ENCODE data around the gene EIF2D.

EIF2D gene

DNA sequence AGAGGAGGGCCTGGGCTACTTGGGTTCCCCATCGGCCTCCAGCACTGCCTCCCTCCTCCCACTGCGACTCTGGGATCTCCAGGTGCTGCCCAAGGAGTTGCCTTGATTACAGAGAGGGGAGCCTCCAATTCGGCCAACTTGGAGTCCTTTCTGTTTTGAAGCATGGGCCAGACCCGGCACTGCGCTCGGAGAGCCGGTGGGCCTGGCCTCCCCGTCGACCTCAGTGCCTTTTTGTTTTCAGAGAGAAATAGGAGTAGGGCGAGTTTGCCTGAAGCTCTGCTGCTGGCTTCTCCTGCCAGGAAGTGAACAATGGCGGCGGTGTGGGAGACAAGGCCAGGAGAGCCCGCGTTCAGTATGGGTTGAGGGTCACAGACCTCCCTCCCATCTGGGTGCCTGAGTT lies 24.4 kb downstream of the EIF2D start:
- H3K9me3 Mint-ChIP-seq = no peaks in the 10 kb centered on the region
- H3K27me3 Mint-ChIP-seq (ENCODE audit: low read depth, poor library complexity) = peaks cover 3% of the 10 kb centered on the region
- peaks cover 30% of the 10 kb centered on the region for H3K36me3 Mint-ChIP-seq (ENCODE audit: low read depth)
- peak overlapping the region; percentile 95 for H3K27ac Mint-ChIP-seq
- H3K4me1 Mint-ChIP-seq = peaks cover 30% of the 10 kb centered on the region
- no peak overlapping the region for H3K4me3 Mint-ChIP-seq
- no peak for DNase-seq
- TF ChIP-seq, protein P1, sequence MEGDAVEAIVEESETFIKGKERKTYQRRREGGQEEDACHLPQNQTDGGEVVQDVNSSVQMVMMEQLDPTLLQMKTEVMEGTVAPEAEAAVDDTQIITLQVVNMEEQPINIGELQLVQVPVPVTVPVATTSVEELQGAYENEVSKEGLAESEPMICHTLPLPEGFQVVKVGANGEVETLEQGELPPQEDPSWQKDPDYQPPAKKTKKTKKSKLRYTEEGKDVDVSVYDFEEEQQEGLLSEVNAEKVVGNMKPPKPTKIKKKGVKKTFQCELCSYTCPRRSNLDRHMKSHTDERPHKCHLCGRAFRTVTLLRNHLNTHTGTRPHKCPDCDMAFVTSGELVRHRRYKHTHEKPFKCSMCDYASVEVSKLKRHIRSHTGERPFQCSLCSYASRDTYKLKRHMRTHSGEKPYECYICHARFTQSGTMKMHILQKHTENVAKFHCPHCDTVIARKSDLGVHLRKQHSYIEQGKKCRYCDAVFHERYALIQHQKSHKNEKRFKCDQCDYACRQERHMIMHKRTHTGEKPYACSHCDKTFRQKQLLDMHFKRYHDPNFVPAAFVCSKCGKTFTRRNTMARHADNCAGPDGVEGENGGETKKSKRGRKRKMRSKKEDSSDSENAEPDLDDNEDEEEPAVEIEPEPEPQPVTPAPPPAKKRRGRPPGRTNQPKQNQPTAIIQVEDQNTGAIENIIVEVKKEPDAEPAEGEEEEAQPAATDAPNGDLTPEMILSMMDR (IDR thresholded peaks at IDR 0.05) = no peak

DNA sequence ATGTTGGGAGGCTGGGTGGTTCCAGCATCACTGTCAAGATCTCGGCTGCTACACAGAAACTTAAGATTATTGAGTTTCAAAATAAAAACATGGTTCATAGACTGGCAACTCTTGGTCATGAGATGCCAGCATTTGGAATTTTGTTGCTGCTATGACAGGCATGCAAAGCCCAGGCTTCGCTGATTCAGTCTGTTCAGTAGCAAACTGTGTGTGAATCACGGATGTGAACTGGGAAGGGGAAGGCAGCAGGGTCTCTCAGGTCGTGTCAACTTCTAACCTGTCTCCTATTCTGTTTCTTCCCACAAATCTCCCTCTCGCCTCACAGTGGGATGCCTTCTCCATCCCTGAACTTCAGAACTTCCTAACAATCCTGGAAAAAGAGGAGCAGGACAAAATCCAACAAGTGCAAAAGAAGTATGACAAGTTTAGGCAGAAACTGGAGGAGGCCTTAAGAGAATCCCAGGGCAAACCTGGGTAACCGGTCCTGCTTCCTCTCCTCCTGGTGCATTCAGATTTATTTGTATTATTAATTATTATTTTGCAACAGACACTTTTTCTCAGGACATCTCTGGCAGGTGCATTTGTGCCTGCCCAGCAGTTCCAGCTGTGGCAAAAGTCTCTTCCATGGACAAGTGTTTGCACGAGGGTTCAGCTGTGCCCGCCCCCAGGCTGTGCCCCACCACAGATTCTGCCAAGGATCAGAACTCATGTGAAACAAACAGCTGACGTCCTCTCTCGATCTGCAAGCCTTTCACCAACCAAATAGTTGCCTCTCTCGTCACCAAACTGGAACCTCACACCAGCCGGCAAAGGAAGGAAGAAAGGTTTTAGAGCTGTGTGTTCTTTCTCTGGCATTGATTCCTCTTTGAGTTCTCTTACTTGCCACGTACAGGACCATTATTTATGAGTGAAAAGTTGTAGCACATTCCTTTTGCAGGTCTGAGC lies 25.5 kb downstream of the EIF2D start:
- Mint-ChIP-seq H3K36me3 (ENCODE audit: low read depth) (peaks cover 20% of the 10 kb centered on the region), H3K4me3 (no peak overlapping the region), H3K27ac (peak overlapping the region; percentile 95), H3K27me3 (ENCODE audit: low read depth, poor library complexity) (peaks cover 3% of the 10 kb centered on the region), H3K4me1 (peaks cover 30% of the 10 kb centered on the region), H3K9me3 (no peaks in the 10 kb centered on the region)
- no peak for DNase-seq
- TF ChIP-seq, protein P1 (IDR thresholded peaks at IDR 0.05) = no peak

DNA sequence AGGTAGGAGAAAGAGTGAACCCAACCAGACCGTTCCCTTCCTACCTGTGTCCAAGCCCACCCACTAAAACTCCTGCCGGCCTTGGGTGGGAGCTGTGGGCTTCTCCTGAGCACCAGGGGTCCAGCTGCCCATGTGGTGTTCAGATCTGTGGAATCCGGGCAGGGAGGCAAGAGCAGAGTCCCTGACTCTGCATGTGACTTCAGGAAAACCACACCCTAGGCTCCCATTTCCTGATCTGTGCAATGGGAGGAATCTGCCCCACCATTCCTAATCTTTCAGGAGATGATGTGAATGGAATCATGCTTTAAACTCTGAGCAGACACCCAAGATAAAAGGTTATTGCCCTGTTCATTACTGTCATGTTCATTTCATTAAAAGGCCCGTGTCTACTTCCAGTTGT lies 27.6 kb downstream of the EIF2D start:
- peaks cover 30% of the 10 kb centered on the region for H3K4me1 Mint-ChIP-seq
- no peak overlapping the region for H3K27ac Mint-ChIP-seq
- H3K36me3 Mint-ChIP-seq (ENCODE audit: low read depth) = peaks cover 15% of the 10 kb centered on the region
- no peaks in the 10 kb centered on the region for H3K9me3 Mint-ChIP-seq
- TF ChIP-seq, protein P1 (IDR thresholded peaks at IDR 0.05) = no peak
- no peak overlapping the region for H3K4me3 Mint-ChIP-seq
- no peak for DNase-seq
- peaks cover 3% of the 10 kb centered on the region for H3K27me3 Mint-ChIP-seq (ENCODE audit: low read depth, poor library complexity)

DNA sequence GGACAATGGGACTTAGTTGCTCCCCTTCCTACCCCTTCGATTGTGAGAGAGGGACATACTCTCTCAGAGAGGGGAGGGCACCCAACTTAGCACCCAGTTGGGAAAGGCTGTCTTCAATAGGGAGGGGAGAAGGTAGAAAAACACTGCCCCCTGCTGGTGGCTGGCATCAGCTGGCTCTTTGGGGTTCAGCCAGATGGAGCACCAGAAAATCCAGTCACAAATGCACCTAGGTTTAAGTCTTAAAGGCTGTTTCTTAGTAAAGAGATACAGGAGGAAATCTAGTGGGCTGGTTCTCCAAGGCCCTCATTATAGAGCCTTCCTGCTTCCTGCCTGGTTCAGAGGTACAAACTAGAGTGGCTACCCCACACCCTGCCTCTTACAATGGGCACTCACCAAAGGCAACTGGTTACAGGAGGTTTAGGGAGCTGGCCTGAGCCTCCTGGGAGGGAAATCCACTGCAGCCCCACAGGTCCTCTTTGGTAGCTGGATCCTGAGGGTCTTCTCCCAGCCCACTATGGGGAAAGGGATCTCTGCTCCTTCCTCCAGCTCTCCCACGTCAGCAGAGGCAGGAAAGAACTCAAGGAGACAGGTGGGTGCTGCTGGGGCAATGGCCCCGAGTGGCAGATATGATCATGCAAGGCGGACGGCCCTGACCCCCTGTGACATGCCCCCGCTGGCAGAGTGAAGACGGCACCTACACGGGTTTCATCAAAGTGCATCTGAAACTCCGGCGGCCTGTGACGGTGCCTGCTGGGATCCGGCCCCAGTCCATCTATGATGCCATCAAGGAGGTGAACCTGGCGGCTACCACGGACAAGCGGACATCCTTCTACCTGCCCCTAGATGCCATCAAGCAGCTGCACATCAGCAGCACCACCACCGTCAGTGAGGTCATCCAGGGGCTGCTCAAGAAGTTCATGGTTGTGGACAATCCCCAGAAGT lies 28.3 kb downstream of the EIF2D start:
- H3K4me3 Mint-ChIP-seq = no peak overlapping the region
- TF ChIP-seq, protein P1 (IDR thresholded peaks at IDR 0.05) = peak; percentile 93
- peaks cover 3% of the 10 kb centered on the region for H3K27me3 Mint-ChIP-seq (ENCODE audit: low read depth, poor library complexity)
- peaks cover 11% of the 10 kb centered on the region for H3K36me3 Mint-ChIP-seq (ENCODE audit: low read depth)
- peaks cover 30% of the 10 kb centered on the region for H3K4me1 Mint-ChIP-seq
- H3K27ac Mint-ChIP-seq = no peak overlapping the region
- no peaks in the 10 kb centered on the region for H3K9me3 Mint-ChIP-seq
- DNase-seq = peak; percentile 83

DNA sequence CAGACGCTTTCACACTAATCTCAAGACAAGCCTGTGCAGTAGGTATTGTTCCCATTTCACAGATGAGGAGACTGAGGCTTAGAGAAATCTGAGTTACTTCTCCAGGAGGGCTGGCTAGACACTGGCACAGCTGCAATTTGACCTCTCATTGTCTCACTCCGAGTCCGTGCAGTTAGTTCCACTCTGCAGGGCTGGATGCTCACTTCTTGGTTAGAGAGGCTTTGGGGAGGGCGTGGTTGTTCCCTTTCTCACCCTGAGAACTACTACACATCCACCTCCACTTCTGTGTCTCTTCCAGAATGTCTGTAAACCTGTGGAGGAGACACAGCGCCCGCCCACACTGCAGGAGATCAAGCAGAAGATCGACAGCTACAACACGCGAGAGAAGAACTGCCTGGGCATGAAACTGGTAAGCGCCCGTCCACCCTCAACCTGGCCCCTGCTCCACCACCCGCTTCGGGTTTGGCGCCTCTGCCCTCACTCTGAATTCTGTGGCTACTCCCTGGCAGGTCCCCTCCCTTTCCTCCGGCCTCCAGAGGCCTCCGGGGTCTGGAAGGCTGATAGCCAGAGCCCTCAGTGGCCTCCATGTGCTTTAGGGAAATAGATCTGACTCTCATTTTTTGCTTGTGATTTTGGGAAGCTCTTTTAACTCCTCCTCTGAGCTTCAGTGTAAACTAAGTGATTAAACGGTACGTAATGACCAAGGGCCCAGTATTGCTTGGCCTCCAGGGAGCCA lies 29.1 kb downstream of the EIF2D start:
- Mint-ChIP-seq H3K27me3 (ENCODE audit: low read depth, poor library complexity) (peaks cover 5% of the 10 kb centered on the region), H3K27ac (no peak overlapping the region), H3K36me3 (ENCODE audit: low read depth) (peaks cover 11% of the 10 kb centered on the region), H3K4me1 (peaks cover 23% of the 10 kb centered on the region), H3K4me3 (no peak overlapping the region), H3K9me3 (no peaks in the 10 kb centered on the region)
- no peak for DNase-seq
- TF ChIP-seq, protein P1 (IDR thresholded peaks at IDR 0.05) = no peak
